Heart left ventricle (tissue), 13 donors: Measurements from ENCODE around the gene GPR155.

Experiments
- CTCF ChIP-seq, 12 donors: fragments of 200-600 bp; sonication (generic) in 4 of 12; IDR thresholded peaks; one replicate each; pipeline versions ENCODE4 v1.5.0 to v1.8.0; 2018 to 2022; ENCODE audit warnings: antibody characterized with exemption in 12 of 12, mild to moderate bottlenecking in 5 of 12
- POLR2A ChIP-seq, 2 donors: fragments of 450-650 bp; IDR thresholded peaks; one replicate each; pipeline ENCODE4 v1.6.1; 2017; ENCODE audit warnings: antibody characterized with exemption in 2 of 2, mild to moderate bottlenecking in 2 of 2, moderate library complexity in 2 of 2
- donor health status: ischemic (EF 13 %, LVEDD 7.1; RV severe dilation, severe dysfunction).
- donor health status: DM: no; HTN: yes; CAD: no.
- donor health status: DM: no; HTN: no; CAD: no.
- donor health status: ischemic (EF 25% LVEDD 6.9; RV normal size, moderate dysfunction).
- donor health status: ischemic (EF 25% LVEDD 5.7; RV mildly dilated, moderate dysfunction).
- donor health status: ischemic (EF 35%, LVEDD 5.7; RV mildly dilated, moderate dysfunction).
- donor health status: nonischemic (EF 11% LVEDD 7.7; RV severe dilation, severe dysfunction).
- donor health status: DM: yes; HTN: yes; CAD: no.
- donor health status: PGD.
- donor health status: ischemic (EF 29% LVEDD 5.4; RV normal size, mild dysfunction).
- donor health status: nonischemic (EF 23%, LVEDD 6.1; RV moderate dilation, normal function).

DNA sequence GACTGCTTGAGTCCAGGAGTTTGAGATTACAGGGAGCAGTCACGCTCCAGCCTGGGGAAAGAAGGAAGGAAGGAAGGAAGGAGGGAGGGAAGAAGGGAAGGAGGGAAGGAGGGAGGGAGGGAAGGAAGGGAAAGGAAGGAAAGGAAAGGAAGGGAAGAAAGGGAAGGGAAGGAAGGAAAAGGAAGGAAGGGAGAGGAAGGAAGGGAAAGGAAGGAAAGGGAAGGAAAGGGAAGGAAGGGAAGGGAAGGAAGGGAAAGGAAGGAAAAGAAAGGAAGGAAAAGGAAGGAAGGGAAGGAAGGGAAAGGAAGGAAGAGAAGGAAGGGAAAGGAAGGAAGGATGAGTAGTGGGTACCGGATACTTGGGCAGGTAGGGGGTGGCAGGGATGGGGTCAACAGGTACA is 32.3 kb downstream of the GPR155 start:
- TF ChIP-seq CTCF (IDR thresholded peaks at IDR 0.05) (no peak), POLR2A (IDR thresholded peaks at IDR 0.05) (no peak)
